NT2/D1 (cell line): ENCODE data around the gene OSBPL7.

Experiments
- DNase-seq: peaks from one replicate; pipeline ENCODE4 v3.0.0-alpha.2; 2011; ENCODE audit warnings: low read depth, low spot score
- H3K27me3 ChIP-seq: 2 replicates; pipeline ENCODE4 v1.6.0; 2011; ENCODE audit warnings: mild to moderate bottlenecking; ENCODE audit not compliant: insufficient read length, insufficient read depth
- H3K36me3 ChIP-seq: 2 replicates; pipeline ENCODE4 v1.6.1; 2011; ENCODE audit warnings: mild to moderate bottlenecking, low read length, mixed read lengths; ENCODE audit not compliant: insufficient read depth, insufficient read length
- H3K4me1 ChIP-seq: 2 replicates; pipeline ENCODE4 v1.5.1; 2011; ENCODE audit not compliant: insufficient read depth, insufficient read length
- H3K4me3 ChIP-seq: 2 replicates; pipeline ENCODE4 v1.5.1; 2011; ENCODE audit warnings: low read depth; ENCODE audit not compliant: insufficient read length
- H3K9ac ChIP-seq: 2 replicates; pipeline ENCODE4 v1.6.0; 2011; ENCODE audit warnings: low read depth; ENCODE audit not compliant: insufficient read length
- H3K9me3 ChIP-seq: 2 replicates; pipeline ENCODE4 v1.5.1; 2011; ENCODE audit warnings: mild to moderate bottlenecking, low read length; ENCODE audit not compliant: insufficient read depth
- SUZ12 ChIP-seq: IDR thresholded peaks from 2 replicates; pipeline ENCODE4 v1.6.1; 2011; ENCODE audit not compliant: insufficient read length, insufficient read depth; ENCODE audit errors: extremely low read depth
- YY1 ChIP-seq: IDR thresholded peaks from 2 replicates; pipeline ENCODE4 v1.6.1; 2011; ENCODE audit not compliant: insufficient read length, insufficient read depth
- ZNF274 ChIP-seq: IDR thresholded peaks from 2 replicates; pipeline ENCODE4 v1.6.1; 2011; ENCODE audit warnings: mild to moderate bottlenecking, low read depth, low read length

Gene OSBPL7

GRCh38 chr17:47792457-47792856, 29.1 kb downstream of the OSBPL7 start:
- no peak overlapping the region for H3K9ac ChIP-seq
- no peaks in the 10 kb centered on the region for H3K9me3 ChIP-seq
- peaks cover 71% of the 10 kb centered on the region for H3K27me3 ChIP-seq
- H3K36me3 ChIP-seq = no peaks in the 10 kb centered on the region
- no peaks in the 10 kb centered on the region for H3K4me1 ChIP-seq
- TF ChIP-seq ZNF274 (no peak), SUZ12 (no peak), YY1 (no peak)
- DNase-seq = no peak
- no peak overlapping the region for H3K4me3 ChIP-seq

GRCh38 chr17:47791025-47791424, 30.6 kb downstream of the OSBPL7 start:
- Histone ChIP-seq H3K36me3 (no peaks in the 10 kb centered on the region), H3K27me3 (peaks cover 71% of the 10 kb centered on the region), H3K4me1 (no peaks in the 10 kb centered on the region), H3K9me3 (no peaks in the 10 kb centered on the region), H3K4me3 (no peak overlapping the region), H3K9ac (no peak overlapping the region)
- TF ChIP-seq YY1 (no peak), SUZ12 (no peak), ZNF274 (no peak)
- no peak for DNase-seq

GRCh38 chr17:47789611-47790561, 31.7 kb downstream of the OSBPL7 start:
- Histone ChIP-seq H3K36me3 (no peaks in the 10 kb centered on the region), H3K4me1 (no peaks in the 10 kb centered on the region), H3K9me3 (no peaks in the 10 kb centered on the region), H3K27me3 (peaks cover 61% of the 10 kb centered on the region), H3K9ac (peak overlapping the region; percentile 76), H3K4me3 (peak overlapping the region; percentile 59)
- DNase-seq = no peak
- TF ChIP-seq ZNF274 (no peak), YY1 (no peak), SUZ12 (peak; percentile 66)

- no peak for DNase-seq
- Histone ChIP-seq H3K9me3 (no peaks in the 10 kb centered on the region), H3K27me3 (peaks cover 23% of the 10 kb centered on the region)
These were observed 36.0 kb downstream of the OSBPL7 start for GRCh38 chr17:47785538-47786123.

DNA sequence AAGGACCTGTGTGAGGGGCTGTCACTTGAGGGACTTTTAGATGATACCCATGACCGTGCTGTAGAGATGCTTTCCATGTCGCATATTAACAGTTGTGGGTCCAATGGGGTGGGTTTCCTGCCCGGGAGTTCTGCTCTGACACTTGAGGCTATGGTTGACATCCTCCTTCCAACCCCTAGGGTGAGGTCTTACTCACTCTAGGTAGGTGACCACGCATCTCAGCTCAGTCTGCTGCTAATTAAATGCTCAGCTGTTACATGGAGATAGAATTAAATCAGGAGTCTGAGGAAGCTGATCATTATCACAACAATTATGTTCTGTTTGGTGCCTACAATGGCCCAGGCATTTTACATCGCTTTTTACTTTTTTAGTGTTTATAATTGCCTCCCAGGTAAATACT, 40.2 kb downstream of the OSBPL7 start:
- Histone ChIP-seq H3K27me3 (no peaks in the 10 kb centered on the region), H3K4me3 (no peak overlapping the region), H3K4me1 (no peaks in the 10 kb centered on the region), H3K9me3 (no peaks in the 10 kb centered on the region), H3K36me3 (no peaks in the 10 kb centered on the region), H3K9ac (no peak overlapping the region)
- DNase-seq = no peak
- TF ChIP-seq SUZ12 = no peak
- no peak for TF ChIP-seq ZNF274
- no peak for TF ChIP-seq YY1

More at GRCh38 chr17:47785538-47786123, 36.0 kb downstream of the OSBPL7 start:
- Histone ChIP-seq H3K9ac (no peak overlapping the region), H3K4me3 (no peak overlapping the region), H3K4me1 (no peaks in the 10 kb centered on the region), H3K36me3 (no peaks in the 10 kb centered on the region)
- TF ChIP-seq ZNF274 (no peak), YY1 (no peak), SUZ12 (no peak)

DNA sequence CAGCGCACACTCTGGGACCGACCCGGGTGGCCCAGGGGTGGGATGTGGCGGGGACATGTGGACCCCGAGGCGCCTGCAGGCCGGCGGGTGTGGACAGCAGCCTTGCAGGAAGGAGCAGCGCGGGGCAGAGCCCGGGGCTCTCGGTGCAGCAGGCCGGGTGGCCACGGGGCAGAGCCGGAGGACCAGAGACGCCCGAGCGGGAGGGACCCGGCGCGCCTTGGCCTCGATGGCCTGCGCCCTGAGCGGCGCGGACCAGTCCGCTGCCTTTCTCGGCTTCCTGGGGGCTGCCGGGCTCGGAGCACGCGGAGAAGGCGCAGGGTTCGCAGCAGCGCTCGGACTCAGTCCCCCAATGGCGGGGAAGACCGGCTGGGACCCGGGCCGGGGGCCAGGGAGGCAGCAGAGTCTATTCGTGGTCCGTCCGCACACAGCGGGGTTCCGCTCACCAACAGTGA, 43.4 kb downstream of the OSBPL7 start:
- no peak for TF ChIP-seq ZNF274
- no peak for TF ChIP-seq YY1
- TF ChIP-seq SUZ12 = no peak
- Histone ChIP-seq H3K36me3 (no peaks in the 10 kb centered on the region), H3K27me3 (peaks cover 24% of the 10 kb centered on the region), H3K9ac (no peak overlapping the region), H3K4me1 (no peaks in the 10 kb centered on the region), H3K4me3 (no peak overlapping the region), H3K9me3 (no peaks in the 10 kb centered on the region)
- no peak for DNase-seq
